Upper lobe of left lung (tissue), 6 donors: ENCODE data around the gene GABRB1. TPM values are rescaled to one million over a fixed set of nuclear protein-coding genes. Genes with fewer than 3 reads are reported as not detected.

Source experiments
- ATAC-seq, 2 donors: fragments of 200-7000 bp; cut with Tn5 transposase; one replicate each; pipeline ENCODE4 v1.9.1; 2022; ENCODE audit warnings: mild to moderate bottlenecking in 2 of 2, moderate library complexity in 2 of 2; ENCODE audit not compliant: low FRiP score in 2 of 2
- DNase-seq, 2 donors: peaks; one replicate each; pipeline ENCODE4 v3.0.0-alpha.2; 2019 to 2020
- H3K27ac ChIP-seq, 4 donors: fragments of 200-600 bp; sonication (generic); one replicate each; pipeline ENCODE4 v1.5.1; 2016 to 2019
- H3K27me3 ChIP-seq, 4 donors: fragments of 200-600 bp; sonication (generic); one replicate each; pipeline ENCODE4 v1.5.1; 2017 to 2019
- H3K36me3 ChIP-seq, 4 donors: fragments of 200-600 bp; sonication (generic); one replicate each; pipeline ENCODE4 v1.5.1; 2016 to 2019
- H3K4me1 ChIP-seq, 4 donors: fragments of 200-600 bp; sonication (generic); one replicate each; pipeline ENCODE4 v1.5.1; 2018 to 2019
- H3K4me3 ChIP-seq, 4 donors: fragments of 200-600 bp; sonication (generic); one replicate each; pipeline ENCODE4 v1.5.1; 2017 to 2019; ENCODE audit warnings: mild to moderate bottlenecking in 2 of 4, moderate library complexity in 1 of 4
- H3K9me3 ChIP-seq, 4 donors: fragments of 200-600 bp; sonication (generic); one replicate each; pipeline ENCODE4 v1.5.1; 2018 to 2019
- CTCF ChIP-seq, 6 experiments: fragments of 450-650 bp in 4 of 6; fragments of 200-600 bp in 2 of 6; sonication (generic) in 2 of 6; IDR thresholded peaks; one replicate each; pipeline ENCODE4 v1.5.1; 2016 to 2019; ENCODE audit warnings: antibody characterized with exemption in 6 of 6
- EP300 ChIP-seq, 4 donors: sonication (generic); formaldehyde crosslinking; IDR thresholded peaks; one replicate each; pipeline ENCODE4 v1.5.1; 2017; ENCODE audit warnings: antibody characterized with exemption in 4 of 4, control low read depth in 2 of 4
- POLR2A ChIP-seq, 4 donors: fragments of 450-650 bp; IDR thresholded peaks; one replicate each; pipeline ENCODE4 v1.5.1; 2016 to 2017; ENCODE audit warnings: antibody characterized with exemption in 4 of 4, mild to moderate bottlenecking in 2 of 4
- POLR2AphosphoS5 ChIP-seq, 2 donors: sonication (generic); formaldehyde crosslinking; IDR thresholded peaks; one replicate each; pipeline ENCODE4 v1.5.1; 2017; ENCODE audit warnings: antibody characterized with exemption in 2 of 2
- WGBS, 2 donors: methylation state at CpG; one replicate each; pipeline ENCODE4 v1.1.5; 2017 to 2018; 5-methylcytosine and 5-hydroxymethylcytosine counted together
- total RNA-seq, 6 donors: library from RNA; depleted of rRNA in 4 of 6; stranded (reverse); fragments of >200 nt in 4 of 6; gene quantifications; one replicate each; pipeline versions ENCODE4 v1.1.0 to v1.2.1, GENCODE V29; 2016 to 2021
- donor health status: DM: no; HTN: no; CAD: no; lungs with moderate emphysema.
- donor health status: DM: no; HTN: yes; CAD: no; lungs with severe emphysema.

Gene GABRB1
- total RNA-seq, 6 donors from 2014 or later = not detected

DNA sequence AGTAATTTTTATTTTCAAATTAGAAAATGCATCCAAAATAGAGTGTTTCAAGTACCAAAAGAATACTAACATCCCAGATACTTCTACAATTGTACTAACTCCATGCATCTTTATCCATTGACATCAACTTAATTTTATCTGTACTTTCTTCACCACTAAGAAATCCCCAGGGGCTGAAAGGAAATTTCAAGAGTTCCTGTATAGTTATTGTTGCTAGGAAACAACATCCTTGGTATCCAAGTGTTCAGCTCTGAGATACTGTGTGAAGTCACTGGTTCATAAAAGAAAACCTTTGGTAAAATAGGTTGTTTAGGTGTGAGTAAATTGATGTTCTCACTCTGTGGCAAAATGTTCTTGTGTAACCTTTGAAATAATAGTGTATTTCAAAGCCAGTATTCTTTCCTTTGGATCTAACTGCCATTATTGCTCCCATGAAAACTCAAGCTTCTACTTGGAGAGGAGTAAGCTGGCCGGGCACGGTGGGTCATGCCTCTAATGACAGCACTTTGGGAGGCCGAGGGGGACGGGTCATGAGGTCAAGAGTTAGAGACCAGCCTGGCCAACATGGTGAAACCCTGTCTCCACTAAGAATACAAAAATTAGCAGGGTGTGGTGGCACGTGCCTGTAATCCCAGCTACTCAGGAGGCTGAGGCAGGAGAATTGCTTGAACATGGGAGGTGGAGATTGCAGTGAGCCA is 359.2 kb downstream of the GABRB1 start:
- Histone ChIP-seq H3K27ac (no peak overlapping the region), H3K4me3 (no peak overlapping the region), H3K4me1 (no peaks in the 10 kb centered on the region), H3K9me3 (no peaks in the 10 kb centered on the region), H3K36me3 (no peaks in the 10 kb centered on the region), H3K27me3 (no peaks in the 10 kb centered on the region)
- WGBS, 2 donors = 71 to 82% methylated on average over 5 of the region's 5 CpGs
- no peak for TF ChIP-seq POLR2AphosphoS5 (IDR thresholded peaks at IDR 0.05)
- TF ChIP-seq CTCF (IDR thresholded peaks at IDR 0.05) = no peak
- no peak for TF ChIP-seq POLR2A (IDR thresholded peaks at IDR 0.05)
- no peak for TF ChIP-seq EP300 (IDR thresholded peaks at IDR 0.05)
- ATAC-seq (no peak), DNase-seq (no peak)

GRCh38 chr4:47391256-47391655 is 359.9 kb downstream of the GABRB1 start:
- H3K4me1 ChIP-seq = no peaks in the 10 kb centered on the region
- no peaks in the 10 kb centered on the region for H3K36me3 ChIP-seq
- no peak for ATAC-seq
- no peak for TF ChIP-seq EP300 (IDR thresholded peaks at IDR 0.05)
- no peak for TF ChIP-seq CTCF (IDR thresholded peaks at IDR 0.05)
- TF ChIP-seq POLR2AphosphoS5 (IDR thresholded peaks at IDR 0.05) = no peak
- no peak for TF ChIP-seq POLR2A (IDR thresholded peaks at IDR 0.05)
- no peak overlapping the region for H3K27ac ChIP-seq
- H3K4me3 ChIP-seq = no peak overlapping the region
- DNase-seq = no peak
- H3K27me3 ChIP-seq = no peaks in the 10 kb centered on the region
- H3K9me3 ChIP-seq = no peaks in the 10 kb centered on the region
- WGBS, 2 donors = 88 to 97% methylated on average over 3 of the region's 3 CpGs

- ATAC-seq = no peak
- 64 to 76% methylated on average over 2 of the region's 2 CpGs for WGBS, 2 donors
- H3K27ac ChIP-seq = no peak overlapping the region
Measured at GRCh38 chr4:47406408-47406807, 375.0 kb downstream of the GABRB1 start.

DNA sequence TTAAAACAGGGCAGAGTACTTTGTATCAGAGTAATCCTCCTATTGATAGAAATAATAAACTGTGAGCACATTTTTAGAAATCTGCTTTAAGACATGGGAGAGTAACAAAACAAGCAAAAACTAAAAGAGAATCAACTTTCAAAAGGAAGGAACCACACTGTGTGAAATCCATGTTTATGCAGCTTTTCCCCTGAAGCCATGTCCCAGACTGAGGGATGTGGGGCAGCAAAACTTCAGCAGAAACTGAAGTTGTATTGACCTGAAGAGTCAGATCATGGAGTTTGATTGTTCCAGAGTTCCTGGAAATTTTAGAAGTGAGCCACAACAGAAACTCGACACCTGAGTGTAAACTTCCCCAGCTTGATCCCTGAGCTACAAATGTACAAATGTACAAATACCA is 378.9 kb downstream of the GABRB1 start:
- H3K27ac ChIP-seq = no peak overlapping the region
- H3K4me1 ChIP-seq = no peaks in the 10 kb centered on the region
- no peaks in the 10 kb centered on the region for H3K27me3 ChIP-seq
- TF ChIP-seq POLR2AphosphoS5 (IDR thresholded peaks at IDR 0.05) (no peak), POLR2A (IDR thresholded peaks at IDR 0.05) (no peak), CTCF (IDR thresholded peaks at IDR 0.05) (no peak), EP300 (IDR thresholded peaks at IDR 0.05) (no peak)
- WGBS, 2 donors = 43 to 50% methylated on average over 1 of the region's 1 CpG
- DNase-seq = no peak
- H3K9me3 ChIP-seq = no peaks in the 10 kb centered on the region
- no peak overlapping the region for H3K4me3 ChIP-seq
- no peak for ATAC-seq
- no peaks in the 10 kb centered on the region for H3K36me3 ChIP-seq

More at GRCh38 chr4:47406408-47406807, 375.0 kb downstream of the GABRB1 start:
- Histone ChIP-seq H3K4me3 (no peak overlapping the region), H3K36me3 (no peaks in the 10 kb centered on the region), H3K4me1 (no peaks in the 10 kb centered on the region), H3K27me3 (no peaks in the 10 kb centered on the region), H3K9me3 (no peaks in the 10 kb centered on the region)
- DNase-seq = no peak
- no peak for TF ChIP-seq POLR2A (IDR thresholded peaks at IDR 0.05)
- TF ChIP-seq POLR2AphosphoS5 (IDR thresholded peaks at IDR 0.05) = no peak
- TF ChIP-seq EP300 (IDR thresholded peaks at IDR 0.05) = no peak
- no peak for TF ChIP-seq CTCF (IDR thresholded peaks at IDR 0.05)

GRCh38 chr4:47413521-47413920 is 382.2 kb downstream of the GABRB1 start:
- DNase-seq (no peak), ATAC-seq (no peak)
- no peaks in the 10 kb centered on the region for H3K4me1 ChIP-seq
- no peak overlapping the region for H3K4me3 ChIP-seq
- no peak for TF ChIP-seq EP300 (IDR thresholded peaks at IDR 0.05)
- no peak for TF ChIP-seq POLR2A (IDR thresholded peaks at IDR 0.05)
- no peak for TF ChIP-seq CTCF (IDR thresholded peaks at IDR 0.05)
- no peak for TF ChIP-seq POLR2AphosphoS5 (IDR thresholded peaks at IDR 0.05)
- H3K27me3 ChIP-seq = no peaks in the 10 kb centered on the region
- 49 to 51% methylated on average over 2 of the region's 2 CpGs for WGBS, 2 donors
- H3K27ac ChIP-seq = no peak overlapping the region
- no peaks in the 10 kb centered on the region for H3K9me3 ChIP-seq
- no peaks in the 10 kb centered on the region for H3K36me3 ChIP-seq
